MCF 10A (cell line): ENCODE measurements around the gene GAMT. TPM values are rescaled to one million over a fixed set of nuclear protein-coding genes. Genes with fewer than 3 reads are reported as not detected.
A peak's percentile ranks its signal among the peaks of the same experiment; 100 is the strongest.

Experiments
- BruUV-seq: library from RNA; stranded (reverse); fragments of 400-500 nt; replicated peaks from 2 replicates; lab custom pipeline; 2021; lab: Mats Ljungman, UMichigan
- CTCF ChIA-PET: fragments of 300-600 bp; sonication (Branson Sonifier 250); formaldehyde crosslinking; extraction: SDS; loops from one replicate; lab custom pipeline; 2021; ENCODE audit warnings: antibody characterized with exemption, inconsistent platforms; lab: Yijun Ruan, JAX
- POLR2A ChIA-PET: fragments of 300-600, 350-650 bp; sonication (Branson Sonifier 250); formaldehyde crosslinking; extraction: SDS; loops from one replicate; lab custom pipeline; 2020; ENCODE audit warnings: antibody characterized with exemption, inconsistent platforms; lab: Yijun Ruan, JAX
- DNase-seq: peaks from one replicate; pipeline ENCODE4 v3.0.0-alpha.2; 2018; ENCODE audit not compliant: unreplicated experiment
- H3K27ac Mint-ChIP-seq: one replicate; pipeline ENCODE4 v1.8.0; 2022; ENCODE audit warnings: mild to moderate bottlenecking, low read depth, mixed read lengths; ENCODE audit not compliant: unreplicated experiment
- H3K27me3 Mint-ChIP-seq: one replicate; pipeline ENCODE4 v1.8.0; 2022; ENCODE audit warnings: mixed read lengths; ENCODE audit not compliant: insufficient read depth, unreplicated experiment
- H3K36me3 Mint-ChIP-seq: one replicate; pipeline ENCODE4 v1.8.0; 2022; ENCODE audit warnings: mild to moderate bottlenecking, moderate library complexity, mixed read lengths; ENCODE audit not compliant: insufficient read depth, unreplicated experiment
- H3K4me1 Mint-ChIP-seq: one replicate; pipeline ENCODE4 v1.8.0; 2022; ENCODE audit warnings: mixed read lengths; ENCODE audit not compliant: insufficient read depth, unreplicated experiment
- H3K4me3 Mint-ChIP-seq: one replicate; pipeline ENCODE4 v1.8.0; 2022; ENCODE audit warnings: mild to moderate bottlenecking, moderate library complexity, mixed read lengths; ENCODE audit not compliant: unreplicated experiment
- H3K9me3 Mint-ChIP-seq: one replicate; pipeline ENCODE4 v1.8.0; 2022; ENCODE audit warnings: mixed read lengths; ENCODE audit not compliant: unreplicated experiment
- CTCF ChIP-seq: fragments of 200-600 bp; IDR thresholded peaks from one replicate; pipeline ENCODE4 v1.8.0; 2022; ENCODE audit warnings: antibody characterized with exemption, mild to moderate bottlenecking; ENCODE audit not compliant: unreplicated experiment
- intact Hi-C: fragments of 100-400 bp; cut with micrococcal nuclease; formaldehyde crosslinking; loops from 2 replicates; pipeline ENCODE4 v1.14.1; 2022
- total RNA-seq: library from RNA; stranded (reverse); gene quantifications from 2 replicates; pipeline ENCODE4 v1.2.3, GENCODE V29; 2022

GAMT gene
- total RNA-seq, 1 experiment from 2014 or later: 7.0 TPM

GRCh38 chr19:1410789-1411188 lies 9.4 kb upstream of the GAMT start:
- intact Hi-C loops: no loop called here
- H3K27ac Mint-ChIP-seq: no peak overlapping the region
- H3K36me3 Mint-ChIP-seq: peaks cover 34% of the 10 kb centered on the region
- TF ChIP-seq CTCF: no peak
- no peak for DNase-seq
- ChIA-PET CTCF (no interaction called here), POLR2A (interaction anchor here (1.3 kb wide), 1 partner anchor 22 kb away, joined by 3 read pairs; no protein-coding TSS in a partner anchor)
- H3K4me3 Mint-ChIP-seq: peak overlapping the region; percentile 88
- no peaks in the 10 kb centered on the region for H3K9me3 Mint-ChIP-seq
- BruUV-seq: no TSS peak
- no peaks in the 10 kb centered on the region for H3K27me3 Mint-ChIP-seq
- peaks cover 32% of the 10 kb centered on the region for H3K4me1 Mint-ChIP-seq

GRCh38 chr19:1410136-1410786 lies 8.9 kb upstream of the GAMT start:
- Mint-ChIP-seq H3K36me3 (peaks cover 28% of the 10 kb centered on the region), H3K4me1 (peaks cover 29% of the 10 kb centered on the region), H3K27me3 (no peaks in the 10 kb centered on the region), H3K9me3 (no peaks in the 10 kb centered on the region), H3K27ac (peak overlapping the region; percentile 85), H3K4me3 (peak overlapping the region; percentile 88)
- POLR2A ChIA-PET: interaction anchor here (0.9 to 2.3 kb wide), 2 partner anchors 26 to 27 kb away, joined by 6 to 10 read pairs; no protein-coding TSS in a partner anchor
- TF ChIP-seq CTCF: no peak
- CTCF ChIA-PET: interaction anchor here (0.6 kb wide), 2 partner anchors 26 to 50 kb away, joined by 4 read pairs; no protein-coding TSS in a partner anchor
- no peak for DNase-seq
- intact Hi-C loops: no loop called here
- no TSS peak for BruUV-seq

DNA sequence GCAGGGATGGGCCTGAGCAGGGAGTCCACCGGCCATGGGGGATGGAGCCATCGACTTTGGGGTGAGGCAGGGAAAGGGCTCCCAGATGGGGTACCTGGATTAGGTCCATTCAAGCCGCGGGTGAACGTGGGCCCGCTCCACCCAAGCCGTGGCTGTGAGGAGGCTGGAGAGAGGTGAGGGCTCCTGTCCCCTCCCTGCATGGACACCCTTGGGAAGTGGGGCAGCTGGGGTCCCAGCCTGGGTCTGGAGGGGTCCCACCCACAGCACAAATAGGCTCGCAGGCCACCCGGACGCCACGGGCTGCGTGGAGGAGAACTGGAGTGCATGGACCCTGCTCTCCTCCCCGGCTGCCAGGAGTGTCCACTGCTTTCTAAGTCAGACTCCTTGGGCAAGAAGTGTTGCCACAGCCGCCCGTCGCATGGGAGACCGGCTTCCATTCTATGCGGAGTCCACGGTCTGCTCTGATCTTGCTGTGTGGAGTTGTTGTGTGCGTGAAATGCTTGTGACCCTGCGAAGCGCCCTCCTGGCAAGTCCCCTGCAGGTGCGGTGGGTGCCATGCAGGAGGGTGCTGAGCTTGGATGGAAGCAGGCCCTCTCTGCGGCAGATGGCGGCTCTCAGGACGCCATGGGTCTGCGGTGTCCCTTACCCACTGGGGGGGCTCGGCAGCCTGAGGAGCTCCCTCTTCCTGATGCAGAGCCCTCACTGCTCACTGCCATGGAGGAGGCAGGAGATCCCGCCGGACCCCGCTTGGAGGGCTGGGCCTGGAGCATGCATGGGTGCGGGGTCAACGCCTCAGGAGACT lies 8.1 kb upstream of the GAMT start:
- Mint-ChIP-seq H3K4me1 (peaks cover 24% of the 10 kb centered on the region), H3K27me3 (no peaks in the 10 kb centered on the region), H3K27ac (peak overlapping the region; percentile 85), H3K4me3 (peak overlapping the region; percentile 88), H3K9me3 (no peaks in the 10 kb centered on the region), H3K36me3 (peaks cover 22% of the 10 kb centered on the region)
- DNase-seq: no peak
- ChIA-PET POLR2A (interaction anchor here (0.6 to 2.3 kb wide), 6 partner anchors 25 to 722 kb away, joined by 3 to 10 read pairs (median 4); partner anchors contain the start of genes ATP5F1D and FAM174C), CTCF (interaction anchor here (0.6 kb wide), 2 partner anchors 27 to 49 kb away, joined by 4 read pairs; no protein-coding TSS in a partner anchor)
- intact Hi-C loops: no loop called here
- no TSS peak for BruUV-seq
- TF ChIP-seq CTCF: no peak
